KMS-11 (cell line): ENCODE measurements around the gene CCDC136.

ENCODE experiments used
- H2AFZ ChIP-seq: fragments of 200-600 bp; sonication (generic); 2 replicates; pipeline ENCODE4 v1.6.1; 2016; ENCODE audit warnings: antibody characterized with exemption, mixed run types, low read depth
- H3K27ac ChIP-seq: fragments of 200-600 bp; sonication (generic); 2 replicates; pipeline ENCODE4 v1.6.1; 2016; ENCODE audit warnings: mild to moderate bottlenecking, mixed run types
- H3K27me3 ChIP-seq: fragments of 200-600 bp; sonication (generic); 2 replicates; pipeline ENCODE4 v1.6.1; 2017; ENCODE audit warnings: mild to moderate bottlenecking, low read depth, mixed run types, moderate library complexity; ENCODE audit not compliant: insufficient read depth
- H3K36me3 ChIP-seq: fragments of 200-600 bp; sonication (generic); 2 replicates; pipeline ENCODE4 v1.6.1; 2017; ENCODE audit warnings: mild to moderate bottlenecking, mixed run types; ENCODE audit not compliant: insufficient read depth
- H3K4me1 ChIP-seq: fragments of 200-600 bp; sonication (generic); 2 replicates; pipeline ENCODE4 v1.6.1; 2016; ENCODE audit warnings: mild to moderate bottlenecking, low read depth, mixed run types; ENCODE audit not compliant: poor library complexity, severe bottlenecking
- H3K4me2 ChIP-seq: fragments of 200-600 bp; sonication (generic); 2 replicates; pipeline ENCODE4 v1.7.0; 2016; ENCODE audit warnings: mild to moderate bottlenecking, mixed run types
- H3K4me3 ChIP-seq: fragments of 200-600 bp; sonication (generic); IDR thresholded peaks from 2 replicates; pipeline ENCODE4 v1.6.1; 2017; ENCODE audit warnings: low read depth, low read length, mixed read lengths; ENCODE audit not compliant: insufficient read depth
- H3K79me2 ChIP-seq: fragments of 200-600 bp; sonication (generic); 2 replicates; pipeline ENCODE4 v1.6.1; 2016; ENCODE audit warnings: low read depth, mixed run types; ENCODE audit not compliant: insufficient read depth
- H3K9ac ChIP-seq: fragments of 200-600 bp; sonication (generic); 2 replicates; pipeline ENCODE4 v1.6.1; 2016; ENCODE audit warnings: mild to moderate bottlenecking, mixed run types
- H4K20me1 ChIP-seq: fragments of 200-600 bp; sonication (generic); 2 replicates; pipeline ENCODE4 v1.6.1; 2016; ENCODE audit warnings: mild to moderate bottlenecking, mixed run types; ENCODE audit not compliant: insufficient read depth
- TF ChIP-seq, protein P1 (sequence below): fragments of 200-600 bp; sonication (generic); conservative IDR thresholded peaks from 2 replicates; pipeline ENCODE4 v1.6.1; 2017; ENCODE audit warnings: low read depth, mild to moderate bottlenecking, antibody characterized with exemption, low read length, moderate library complexity, mixed read lengths

CCDC136 gene

DNA sequence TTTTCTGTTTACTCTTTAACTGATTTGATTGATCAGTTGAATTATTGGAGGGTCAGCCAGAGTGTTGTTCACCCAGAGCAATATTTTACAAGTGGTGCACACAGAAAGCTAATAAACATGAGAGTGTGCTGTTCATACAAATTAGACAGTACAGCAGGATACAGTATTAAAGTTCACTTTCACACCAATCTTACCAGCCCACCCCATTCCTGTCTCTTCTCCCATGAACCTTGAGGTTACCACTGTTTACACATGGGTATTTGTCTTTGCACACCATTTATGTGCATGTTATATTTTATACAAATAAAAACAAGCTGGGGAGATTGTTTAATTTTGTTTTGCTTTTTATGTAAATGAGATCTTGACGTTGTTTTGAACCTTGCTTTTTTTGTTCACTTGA, 46.1 kb upstream of the CCDC136 start:
- Histone ChIP-seq H3K4me3 (no peak overlapping the region), H2AFZ (no peak overlapping the region), H3K4me2 (no peak overlapping the region), H3K4me1 (peaks cover 5% of the 10 kb centered on the region), H3K27me3 (no peaks in the 10 kb centered on the region), H3K9ac (no peak overlapping the region), H3K27ac (no peak overlapping the region), H3K79me2 (peaks cover 85% of the 10 kb centered on the region), H4K20me1 (peaks cover 27% of the 10 kb centered on the region; the same call in 1 of the 2 replicates), H3K36me3 (peaks cover 8% of the 10 kb centered on the region; the same call in 1 of the 2 replicates)
- TF ChIP-seq, protein P1, sequence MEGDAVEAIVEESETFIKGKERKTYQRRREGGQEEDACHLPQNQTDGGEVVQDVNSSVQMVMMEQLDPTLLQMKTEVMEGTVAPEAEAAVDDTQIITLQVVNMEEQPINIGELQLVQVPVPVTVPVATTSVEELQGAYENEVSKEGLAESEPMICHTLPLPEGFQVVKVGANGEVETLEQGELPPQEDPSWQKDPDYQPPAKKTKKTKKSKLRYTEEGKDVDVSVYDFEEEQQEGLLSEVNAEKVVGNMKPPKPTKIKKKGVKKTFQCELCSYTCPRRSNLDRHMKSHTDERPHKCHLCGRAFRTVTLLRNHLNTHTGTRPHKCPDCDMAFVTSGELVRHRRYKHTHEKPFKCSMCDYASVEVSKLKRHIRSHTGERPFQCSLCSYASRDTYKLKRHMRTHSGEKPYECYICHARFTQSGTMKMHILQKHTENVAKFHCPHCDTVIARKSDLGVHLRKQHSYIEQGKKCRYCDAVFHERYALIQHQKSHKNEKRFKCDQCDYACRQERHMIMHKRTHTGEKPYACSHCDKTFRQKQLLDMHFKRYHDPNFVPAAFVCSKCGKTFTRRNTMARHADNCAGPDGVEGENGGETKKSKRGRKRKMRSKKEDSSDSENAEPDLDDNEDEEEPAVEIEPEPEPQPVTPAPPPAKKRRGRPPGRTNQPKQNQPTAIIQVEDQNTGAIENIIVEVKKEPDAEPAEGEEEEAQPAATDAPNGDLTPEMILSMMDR = no peak

- Histone ChIP-seq H3K79me2 (peaks cover 67% of the 10 kb centered on the region), H3K27ac (no peak overlapping the region), H3K4me3 (no peak overlapping the region), H3K4me2 (no peak overlapping the region), H3K27me3 (no peaks in the 10 kb centered on the region), H3K36me3 (peaks cover 8% of the 10 kb centered on the region; the same call in 1 of the 2 replicates), H2AFZ (no peak overlapping the region), H3K9ac (no peak overlapping the region), H4K20me1 (peaks cover 16% of the 10 kb centered on the region; the same call in 1 of the 2 replicates), H3K4me1 (no peaks in the 10 kb centered on the region)
- TF ChIP-seq, protein P1 = no peak
Observed at GRCh38 chr7:128747327-128748079, 44.3 kb upstream of the CCDC136 start.

- H3K79me2 ChIP-seq = peaks cover 20% of the 10 kb centered on the region; the same call in 1 of the 2 replicates
- H3K4me2 ChIP-seq = no peak overlapping the region
- no peak overlapping the region for H3K4me3 ChIP-seq
- no peaks in the 10 kb centered on the region for H3K27me3 ChIP-seq
- peaks cover 13% of the 10 kb centered on the region; the same call in 1 of the 2 replicates for H3K36me3 ChIP-seq
- no peak overlapping the region for H2AFZ ChIP-seq
- H4K20me1 ChIP-seq = peaks cover 4% of the 10 kb centered on the region; the same call in 1 of the 2 replicates
- no peaks in the 10 kb centered on the region for H3K4me1 ChIP-seq
- no peak overlapping the region for H3K27ac ChIP-seq
- TF ChIP-seq, protein P1 = no peak
- no peak overlapping the region for H3K9ac ChIP-seq
Observed at GRCh38 chr7:128752251-128752650, 39.5 kb upstream of the CCDC136 start.

DNA sequence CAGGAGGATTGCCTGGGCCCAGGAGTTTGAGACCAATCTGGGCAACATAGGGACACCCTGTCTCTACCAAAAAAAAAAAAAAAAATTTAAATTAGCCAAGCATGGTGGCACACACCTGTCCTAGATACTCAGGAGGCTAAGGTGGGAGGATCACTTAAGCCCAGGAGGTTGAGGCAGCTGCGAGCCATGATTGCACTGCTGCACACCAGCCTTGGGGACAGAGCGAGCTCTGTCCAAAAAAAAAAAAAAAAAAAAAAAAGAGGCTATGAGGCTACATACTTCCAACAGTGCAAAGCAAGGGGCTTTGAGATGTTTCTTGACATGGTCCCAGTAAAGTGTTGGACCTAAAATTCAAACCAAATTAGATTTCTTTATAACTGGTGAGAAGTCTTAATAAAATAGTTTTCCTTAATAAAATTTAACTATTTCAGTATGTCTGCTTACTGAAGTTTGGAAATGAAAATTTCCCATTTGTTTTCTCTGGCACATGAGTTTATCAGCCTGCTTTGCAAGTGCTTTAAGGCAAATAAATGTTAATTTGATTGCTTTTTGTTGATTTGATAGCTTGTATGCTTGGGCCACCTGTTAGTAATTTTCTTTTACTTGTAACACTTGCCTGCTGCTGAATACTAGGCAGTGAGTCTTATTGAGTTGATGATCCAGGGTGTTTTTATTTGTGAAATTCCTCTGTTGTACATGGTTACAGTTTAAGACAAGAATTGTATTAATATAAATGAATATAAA, 36.5 kb upstream of the CCDC136 start:
- TF ChIP-seq, protein P1 = no peak
- Histone ChIP-seq H3K4me2 (no peak overlapping the region), H2AFZ (no peak overlapping the region), H3K36me3 (peaks cover 13% of the 10 kb centered on the region; the same call in 1 of the 2 replicates), H3K27me3 (no peaks in the 10 kb centered on the region), H3K4me1 (no peaks in the 10 kb centered on the region), H3K27ac (no peak overlapping the region), H4K20me1 (no peaks in the 10 kb centered on the region), H3K4me3 (no peak overlapping the region), H3K9ac (no peak overlapping the region), H3K79me2 (no peaks in the 10 kb centered on the region)
